H9 (cell line): ENCODE measurements around the gene JAK2. TPM values are rescaled to one million over a fixed set of nuclear protein-coding genes. Genes with fewer than 3 reads are reported as not detected.

Experiments used
- DNase-seq: peaks from one replicate; pipeline ENCODE4 v3.0.0-alpha.2; 2017
- H2AFZ ChIP-seq: one replicate; pipeline ENCODE4 v1.6.1; 2013; ENCODE audit warnings: mild to moderate bottlenecking, low read length, control low read depth, moderate library complexity
- H2AK5ac ChIP-seq: 2 replicates; pipeline ENCODE4 v1.6.1; 2013; ENCODE audit warnings: low read length, control low read depth, mixed read lengths; ENCODE audit not compliant: insufficient read length
- H2BK120ac ChIP-seq: one replicate; pipeline ENCODE4 v1.6.1; 2013; ENCODE audit warnings: low read depth, mild to moderate bottlenecking, low read length, control low read depth, inconsistent platforms; ENCODE audit not compliant: poor library complexity, severe bottlenecking
- H2BK12ac ChIP-seq: 2 replicates; pipeline ENCODE4 v1.6.1; 2013; ENCODE audit warnings: low read length, control low read depth, mixed read lengths, low read depth; ENCODE audit not compliant: insufficient read length
- H2BK15ac ChIP-seq: 2 replicates; pipeline ENCODE4 v1.6.1; 2013; ENCODE audit warnings: low read depth, low read length, control low read depth
- H2BK20ac ChIP-seq: one replicate; pipeline ENCODE4 v1.6.1; 2013; ENCODE audit warnings: low read depth, mild to moderate bottlenecking, low read length, control low read depth, inconsistent platforms; ENCODE audit not compliant: poor library complexity, severe bottlenecking
- H2BK5ac ChIP-seq: 2 replicates; pipeline ENCODE4 v1.6.1; 2013; ENCODE audit warnings: low read length, control low read depth, mixed read lengths; ENCODE audit not compliant: insufficient read length
- H3K14ac ChIP-seq: 2 replicates; pipeline ENCODE4 v1.6.1; 2013; ENCODE audit warnings: low read length, control low read depth; ENCODE audit not compliant: insufficient read depth
- H3K18ac ChIP-seq: 2 replicates; pipeline ENCODE4 v1.6.1; 2013; ENCODE audit warnings: low read depth, mild to moderate bottlenecking, mixed read lengths, low read length, control low read depth; ENCODE audit not compliant: insufficient read length
- H3K23ac ChIP-seq: 2 replicates; pipeline ENCODE4 v1.6.1; 2013; ENCODE audit warnings: low read length, control low read depth, mixed read lengths, low read depth; ENCODE audit not compliant: insufficient read length
- H3K23me2 ChIP-seq: 2 replicates; pipeline ENCODE4 v1.6.1; 2013; ENCODE audit warnings: low read depth, mild to moderate bottlenecking, mixed read lengths, low read length, control low read depth; ENCODE audit not compliant: insufficient read length, poor library complexity, severe bottlenecking
- H3K27ac ChIP-seq: 2 replicates; pipeline ENCODE4 v1.5.1; 2013; ENCODE audit warnings: low read length, control low read depth, mixed read lengths, low read depth; ENCODE audit not compliant: insufficient read length
- H3K27me3 ChIP-seq: 2 replicates; pipeline ENCODE4 v1.6.1; 2013; ENCODE audit warnings: low read length, control low read depth, inconsistent platforms; ENCODE audit not compliant: insufficient read depth
- H3K4ac ChIP-seq: 2 replicates; pipeline ENCODE4 v1.6.1; 2013; ENCODE audit warnings: low read depth, mild to moderate bottlenecking, control low read depth, inconsistent platforms, low read length, moderate library complexity
- H3K4me1 ChIP-seq: 2 replicates; pipeline ENCODE4 v1.6.1; 2013; ENCODE audit warnings: low read length, control low read depth, inconsistent platforms; ENCODE audit not compliant: insufficient read depth
- H3K4me2 ChIP-seq: 2 replicates; pipeline ENCODE4 v1.6.1; 2013; ENCODE audit warnings: low read length, control low read depth, mixed read lengths; ENCODE audit not compliant: insufficient read length, insufficient read depth
- H3K56ac ChIP-seq: 2 replicates; pipeline ENCODE4 v1.6.1; 2013; ENCODE audit warnings: low read depth, mild to moderate bottlenecking, mixed read lengths, low read length, control low read depth; ENCODE audit not compliant: insufficient read length
- H3K79me1 ChIP-seq: 2 replicates; pipeline ENCODE4 v1.6.1; 2013; ENCODE audit warnings: low read depth, mild to moderate bottlenecking, moderate library complexity, low read length, control low read depth, inconsistent platforms; ENCODE audit not compliant: insufficient read depth, poor library complexity, severe bottlenecking
- H3K79me2 ChIP-seq: 2 replicates; pipeline ENCODE4 v1.6.1; 2013; ENCODE audit warnings: low read length, control low read depth, inconsistent platforms; ENCODE audit not compliant: insufficient read depth
- H3K9ac ChIP-seq: 2 replicates; pipeline ENCODE4 v1.6.1; 2013; ENCODE audit warnings: low read length, control low read depth, mixed read lengths; ENCODE audit not compliant: insufficient read length; ENCODE audit errors: extremely low read depth
- H3K9me3 ChIP-seq: one replicate; pipeline ENCODE4 v1.6.1; 2013; ENCODE audit warnings: low read depth, low read length, inconsistent platforms; ENCODE audit not compliant: control insufficient read depth
- H3T11ph ChIP-seq: one replicate; pipeline ENCODE4 v1.6.1; 2013; ENCODE audit warnings: mild to moderate bottlenecking, low read length, control low read depth, inconsistent platforms
- H4K20me1 ChIP-seq: one replicate; pipeline ENCODE4 v1.6.1; 2013; ENCODE audit not compliant: control insufficient read depth, insufficient read length, insufficient read depth
- H4K5ac ChIP-seq: 2 replicates; pipeline ENCODE4 v1.6.1; 2013; ENCODE audit warnings: low read depth, mild to moderate bottlenecking, mixed read lengths, low read length, control low read depth; ENCODE audit not compliant: insufficient read length
- H4K8ac ChIP-seq: replicated peaks from 2 replicates; pipeline ENCODE4 v1.6.1; 2013; ENCODE audit warnings: low read length, control low read depth, mixed read lengths, low read depth; ENCODE audit not compliant: insufficient read length
- H4K91ac ChIP-seq: 2 replicates; pipeline ENCODE4 v1.6.1; 2013; ENCODE audit warnings: low read depth, mild to moderate bottlenecking, moderate library complexity, mixed read lengths, low read length, control low read depth; ENCODE audit not compliant: insufficient read length
- H3K27ac Mint-ChIP-seq, 3 experiments: 2 replicates in 2 of 3; 3 replicates in 1 of 3; pipeline ENCODE4 v1.8.0; 2020 to 2021; ENCODE audit warnings: mixed read lengths in 3 of 3, mild to moderate bottlenecking in 1 of 3, moderate library complexity in 1 of 3
- H3K27me3 Mint-ChIP-seq: 2 replicates; pipeline ENCODE4 v1.8.0; 2021; ENCODE audit warnings: low read depth, mild to moderate bottlenecking, moderate library complexity, mixed read lengths
- H3K36me3 Mint-ChIP-seq, 3 experiments: 2 replicates in 2 of 3; 3 replicates in 1 of 3; pipeline ENCODE4 v1.8.0; 2020 to 2021; ENCODE audit warnings: low read depth in 3 of 3, mixed read lengths in 3 of 3; ENCODE audit not compliant: insufficient read depth in 1 of 3
- H3K4me1 Mint-ChIP-seq, 2 experiments: 2 replicates each; pipeline ENCODE4 v1.8.0; 2020; ENCODE audit warnings: mixed read lengths in 2 of 2
- H3K4me3 Mint-ChIP-seq, 2 experiments: 2 replicates in 1 of 2; 3 replicates in 1 of 2; pipeline ENCODE4 v1.8.0; 2020 to 2021; ENCODE audit warnings: mild to moderate bottlenecking in 2 of 2, mixed read lengths in 2 of 2, moderate library complexity in 1 of 2
- H3K9me3 Mint-ChIP-seq, 2 experiments: 2 replicates in 1 of 2; 3 replicates in 1 of 2; pipeline ENCODE4 v1.8.0; 2020; ENCODE audit warnings: mild to moderate bottlenecking in 2 of 2, mixed read lengths in 2 of 2, moderate library complexity in 1 of 2
- WGBS: extraction: QIAGEN DNeasy Blood & Tissue Kit; methylation state at CpG from one replicate; pipeline ENCODE4 v1.1.7; 2013; ENCODE audit warnings: missing lambda C conversion rate, low lambda C conversion rate, mixed read lengths; ENCODE audit not compliant: insufficient read length; ENCODE audit errors: extremely low coverage; 5-methylcytosine and 5-hydroxymethylcytosine counted together
- total RNA-seq: library from RNA; stranded (reverse); gene quantifications from 2 replicates; pipeline ENCODE4 v1.2.1, GENCODE V29; 2021
- TF ChIP-seq, protein P1 (sequence below): fragments of 200-600 bp; sonication (generic); conservative IDR thresholded peaks from 3 replicates; pipeline ENCODE4 v1.8.0; 2021; ENCODE audit warnings: antibody characterized with exemption, mild to moderate bottlenecking

The JAK2 gene
- total RNA-seq, 1 experiment from 2014 or later: 3.4 TPM

DNA sequence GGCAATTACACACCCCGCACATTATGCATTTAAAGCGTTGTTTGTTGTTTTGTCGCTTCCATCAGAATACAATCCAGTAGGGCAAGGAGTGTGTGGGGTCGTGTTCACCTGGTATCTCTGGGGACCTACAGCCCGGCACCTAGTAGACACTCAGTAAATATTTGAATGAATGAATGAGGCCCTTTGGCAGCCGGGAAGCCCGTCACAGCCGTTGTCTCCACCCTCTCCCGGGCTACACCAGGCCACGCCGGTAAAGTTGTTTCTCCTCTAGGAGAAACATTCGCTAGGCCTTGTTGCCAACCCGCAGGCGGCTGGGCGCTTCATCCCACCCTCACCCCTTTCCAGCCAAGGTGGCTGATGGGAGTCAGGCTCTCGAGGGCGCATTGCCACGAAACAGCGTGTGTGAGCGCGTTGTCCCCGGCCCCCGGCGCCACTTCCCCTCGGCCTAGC, 876 bp upstream of the JAK2 start:
- TF ChIP-seq, protein P1, sequence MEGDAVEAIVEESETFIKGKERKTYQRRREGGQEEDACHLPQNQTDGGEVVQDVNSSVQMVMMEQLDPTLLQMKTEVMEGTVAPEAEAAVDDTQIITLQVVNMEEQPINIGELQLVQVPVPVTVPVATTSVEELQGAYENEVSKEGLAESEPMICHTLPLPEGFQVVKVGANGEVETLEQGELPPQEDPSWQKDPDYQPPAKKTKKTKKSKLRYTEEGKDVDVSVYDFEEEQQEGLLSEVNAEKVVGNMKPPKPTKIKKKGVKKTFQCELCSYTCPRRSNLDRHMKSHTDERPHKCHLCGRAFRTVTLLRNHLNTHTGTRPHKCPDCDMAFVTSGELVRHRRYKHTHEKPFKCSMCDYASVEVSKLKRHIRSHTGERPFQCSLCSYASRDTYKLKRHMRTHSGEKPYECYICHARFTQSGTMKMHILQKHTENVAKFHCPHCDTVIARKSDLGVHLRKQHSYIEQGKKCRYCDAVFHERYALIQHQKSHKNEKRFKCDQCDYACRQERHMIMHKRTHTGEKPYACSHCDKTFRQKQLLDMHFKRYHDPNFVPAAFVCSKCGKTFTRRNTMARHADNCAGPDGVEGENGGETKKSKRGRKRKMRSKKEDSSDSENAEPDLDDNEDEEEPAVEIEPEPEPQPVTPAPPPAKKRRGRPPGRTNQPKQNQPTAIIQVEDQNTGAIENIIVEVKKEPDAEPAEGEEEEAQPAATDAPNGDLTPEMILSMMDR: no peak
- Histone ChIP-seq H3T11ph (no peak overlapping the region), H3K27me3 (no peaks in the 10 kb centered on the region; the same call in 1 of the 2 replicates), H2BK15ac (no peak overlapping the region), H2BK12ac (no peak overlapping the region), H2BK20ac (no peak overlapping the region), H3K79me2 (no peaks in the 10 kb centered on the region), H4K20me1 (no peaks in the 10 kb centered on the region), H3K56ac (no peak overlapping the region), H3K23ac (no peak overlapping the region), H3K9ac (peak overlapping the region; percentile 40), H4K8ac (no peak overlapping the region), H3K4me1 (peaks cover 3% of the 10 kb centered on the region; the same call in 1 of the 2 replicates), H2BK5ac (no peak overlapping the region), H2AK5ac (no peak overlapping the region), H3K9me3 (no peaks in the 10 kb centered on the region), H3K23me2 (peaks cover 12% of the 10 kb centered on the region), H2AFZ (no peak overlapping the region), H3K4me2 (peak overlapping the region; percentile 65), H3K4ac (no peak overlapping the region), H3K14ac (peak overlapping the region; percentile 77; the same call in 1 of the 2 replicates), H2BK120ac (no peak overlapping the region), H4K91ac (no peak overlapping the region), H3K79me1 (no peaks in the 10 kb centered on the region), H3K27ac (no peak overlapping the region), H3K18ac (peak overlapping the region; percentile 4), H4K5ac (no peak overlapping the region)
- peaks cover 15 to 17% of the 10 kb centered on the region in 2 experiments for H3K4me1 Mint-ChIP-seq
- DNase-seq: no peak
- H3K9me3 Mint-ChIP-seq: no peaks in the 10 kb centered on the region
- H3K36me3 Mint-ChIP-seq: no peaks in the 10 kb centered on the region; a peak in 1 of 7 replicates
- WGBS: no CpG with 5 or more reads among the region's 25 CpGs
- peak overlapping the region; percentile 40 to 83 (median 76); a peak in 3 of 7 replicates for H3K27ac Mint-ChIP-seq
- H3K4me3 Mint-ChIP-seq: peak overlapping the region; percentile 85 to 87
- peaks cover 15% of the 10 kb centered on the region for H3K27me3 Mint-ChIP-seq
